Stimulated activated CD4-positive, alpha-beta T cell treated with anti-CD3 and anti-CD28 coated beads, Interleukin-1b, Interleukin-23, amount 100 ng/mL, for 4 hours (primary cell): Measurements from ENCODE around the gene CCDC40.
"Not testable (repeated sequence)": the region's sequence is repeated elsewhere in the genome, so short reads cannot be mapped to it uniquely, and the experiment has no call there.

Experiments used
- DNase-seq, 2 donors: peaks; one replicate each; pipeline ENCODE4 v3.0.0-alpha.2; 2020; ENCODE audit warnings: low read depth in 2 of 2

The CCDC40 gene

DNA sequence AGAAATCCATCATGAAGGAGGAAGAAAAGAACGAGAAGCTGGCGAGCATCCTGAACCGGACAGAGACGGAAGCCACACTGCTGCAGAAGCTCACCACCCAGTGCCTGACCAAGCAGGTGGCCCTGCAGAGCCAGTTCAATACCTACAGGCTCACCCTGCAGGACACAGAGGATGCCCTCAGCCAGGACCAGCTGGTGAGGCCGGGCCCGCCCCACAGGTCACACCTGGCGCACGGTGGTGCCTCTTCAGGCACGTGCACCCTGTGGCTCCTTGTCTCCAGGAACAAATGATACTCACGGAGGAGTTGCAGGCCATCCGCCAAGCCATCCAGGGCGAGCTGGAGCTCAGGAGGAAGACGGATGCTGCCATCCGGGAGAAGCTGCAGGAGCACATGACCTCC, 45.2 kb downstream of the CCDC40 start:
- DNase-seq: no peak

DNA sequence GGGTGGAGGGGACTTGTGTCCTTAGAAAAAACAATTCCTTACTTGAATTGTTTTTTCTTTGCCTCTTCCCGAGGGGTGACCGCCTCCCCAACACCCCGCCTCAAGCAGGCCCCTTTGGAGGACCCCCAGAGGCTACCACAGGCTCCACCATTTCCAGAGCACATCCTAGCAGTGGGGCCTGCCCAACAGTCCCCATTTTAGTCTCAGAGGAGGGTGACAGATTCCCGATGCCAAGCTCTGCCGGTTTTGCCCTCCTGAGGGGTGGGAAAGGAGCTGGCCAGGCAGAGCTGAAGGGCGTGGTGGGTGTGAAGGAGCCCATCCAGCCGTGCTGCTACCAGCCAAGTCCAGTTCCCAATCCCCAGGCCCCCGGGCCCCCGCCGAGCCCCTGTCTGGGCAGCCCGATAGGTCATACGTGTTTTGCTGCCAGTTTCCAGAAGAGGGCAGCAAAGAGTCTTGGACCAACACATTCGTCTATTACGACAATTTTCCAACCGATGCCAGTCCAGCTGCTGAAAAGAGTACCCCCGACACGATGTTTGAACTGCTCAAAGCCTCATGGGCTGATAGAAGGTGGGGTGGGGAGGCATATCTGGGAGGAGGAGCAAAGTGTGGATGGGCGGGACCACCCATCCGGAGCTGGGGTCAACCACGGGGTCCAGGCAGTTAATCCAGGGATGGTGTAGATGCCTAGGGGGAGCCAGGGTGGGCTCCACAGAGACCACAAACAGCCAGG, 46.1 kb downstream of the CCDC40 start:
- peak; percentile 29 to 53 for DNase-seq

DNA sequence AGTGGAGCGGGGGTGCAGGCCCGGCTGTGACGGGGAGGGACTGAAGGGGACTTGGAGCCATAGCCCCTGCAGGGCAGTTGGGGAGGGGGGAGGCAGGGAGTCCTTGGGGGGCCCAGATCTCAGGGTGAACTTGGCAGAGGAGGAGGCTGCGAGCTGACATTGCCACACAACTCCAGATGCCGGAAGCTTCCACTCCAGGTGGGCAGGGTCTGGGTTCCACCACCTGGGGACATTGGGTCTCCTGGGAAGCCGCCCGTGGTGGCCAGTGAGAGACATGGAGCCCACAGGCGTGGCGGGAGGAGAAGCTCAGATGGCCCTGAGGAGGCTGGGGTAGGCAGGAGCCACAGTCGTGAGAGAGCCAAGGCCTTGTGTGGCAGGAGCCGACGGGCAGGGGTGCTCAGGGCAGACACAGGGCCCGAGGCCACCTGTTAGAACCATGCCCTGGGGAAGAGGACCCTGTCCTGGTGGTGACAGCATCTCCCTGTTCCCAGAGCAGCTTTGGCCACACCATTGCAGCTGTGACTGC, 46.8 kb downstream of the CCDC40 start:
- DNase-seq: no peak

DNA sequence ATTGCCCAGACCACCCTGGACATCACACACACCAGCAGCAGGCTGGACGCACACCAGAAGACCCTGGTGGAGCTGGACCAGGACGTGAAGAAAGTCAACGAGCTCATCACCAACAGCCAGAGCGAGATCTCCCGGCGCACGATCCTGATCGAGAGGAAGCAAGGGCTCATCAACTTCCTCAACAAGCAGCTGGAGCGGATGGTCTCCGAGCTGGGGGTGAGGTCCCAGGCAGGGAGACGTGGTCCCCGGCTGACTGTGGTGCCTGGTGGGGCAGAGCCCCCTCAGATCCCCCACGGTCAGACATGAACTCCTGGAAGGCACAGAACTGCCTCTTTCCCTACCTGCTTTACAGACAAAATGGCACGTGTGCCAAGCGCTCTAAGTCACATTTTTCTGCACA, 48.3 kb downstream of the CCDC40 start:
- no peak for DNase-seq

DNA sequence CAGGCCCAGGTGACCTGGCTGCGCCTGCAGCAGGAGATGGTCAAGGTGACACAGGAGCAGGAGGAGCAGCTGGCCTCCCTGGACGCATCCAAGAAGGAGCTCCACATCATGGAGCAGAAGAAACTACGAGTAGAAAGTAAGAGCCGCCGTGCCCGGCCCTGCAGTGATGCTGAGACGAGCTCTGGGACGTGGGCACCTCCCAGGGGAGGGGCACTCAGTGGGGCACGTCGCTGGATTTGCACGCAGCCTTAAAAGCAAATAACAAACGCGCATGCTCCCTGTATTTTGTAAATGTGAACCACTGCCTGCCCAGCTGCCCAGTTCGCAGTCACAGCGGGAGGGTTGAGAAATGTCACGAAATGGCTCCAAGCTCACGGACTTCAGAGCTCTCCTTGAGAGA, 49.6 kb downstream of the CCDC40 start:
- no peak for DNase-seq

DNA sequence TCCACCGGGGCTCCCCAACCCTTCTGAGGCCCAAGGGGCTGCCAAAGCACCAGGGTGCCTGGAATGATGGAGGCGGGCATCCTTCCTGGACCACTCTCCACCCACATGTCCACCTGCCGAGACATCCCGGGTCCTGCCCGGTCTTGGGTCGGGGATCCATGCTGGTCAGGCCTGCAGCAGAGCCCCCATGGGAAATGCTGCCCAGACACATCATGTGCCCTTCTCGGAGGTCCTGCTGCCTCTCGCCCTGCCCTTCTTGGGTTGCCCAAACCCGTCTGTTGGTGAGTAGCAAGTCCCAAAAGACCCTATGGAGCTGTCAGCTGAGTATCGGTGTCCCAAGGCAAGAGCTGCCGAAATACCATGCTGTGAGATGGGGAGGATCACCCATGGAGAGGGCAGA, 50.2 kb downstream of the CCDC40 start:
- no peak for DNase-seq

DNA sequence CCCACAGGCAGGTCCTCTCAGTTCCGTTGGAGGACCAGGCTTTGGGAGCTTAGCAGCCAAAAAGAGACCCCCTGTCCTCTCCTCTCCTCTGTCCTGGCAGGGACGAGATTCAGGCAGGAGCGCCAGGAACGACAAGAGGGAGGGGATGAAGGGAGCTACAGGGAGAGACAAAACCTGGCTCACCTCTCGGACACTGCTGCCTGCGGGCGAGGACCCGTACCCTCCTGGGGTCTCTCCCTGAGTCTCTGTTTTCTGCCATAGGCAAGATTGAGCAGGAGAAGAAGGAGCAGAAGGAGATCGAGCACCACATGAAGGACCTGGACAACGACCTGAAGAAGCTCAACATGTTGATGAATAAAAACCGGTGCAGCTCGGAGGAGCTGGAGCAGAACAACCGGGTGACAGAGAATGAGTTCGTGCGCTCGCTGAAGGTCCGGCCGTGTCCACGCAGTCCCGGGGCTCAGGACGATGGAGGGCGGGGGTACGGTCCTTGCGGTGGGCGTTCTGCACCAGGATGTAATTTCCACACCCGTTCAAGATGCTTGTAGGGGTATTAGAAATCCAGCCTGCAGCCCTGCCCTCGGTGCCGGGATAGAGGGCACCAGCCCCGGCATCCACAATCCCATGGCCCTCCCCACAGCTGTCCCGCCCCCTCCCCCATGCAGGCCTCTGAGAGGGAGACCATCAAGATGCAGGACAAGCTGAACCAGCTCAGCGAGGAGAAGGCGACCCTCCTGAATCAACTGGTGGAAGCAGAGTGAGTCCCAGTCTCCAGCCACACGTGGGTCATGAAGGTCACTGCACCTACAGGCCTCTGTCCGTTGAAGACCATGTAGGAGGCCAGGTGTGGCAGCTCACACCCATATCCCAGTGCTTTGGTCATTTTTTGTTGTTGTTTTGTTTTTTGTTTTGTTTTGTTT, 51.2 kb downstream of the CCDC40 start:
- no peak for DNase-seq

DNA sequence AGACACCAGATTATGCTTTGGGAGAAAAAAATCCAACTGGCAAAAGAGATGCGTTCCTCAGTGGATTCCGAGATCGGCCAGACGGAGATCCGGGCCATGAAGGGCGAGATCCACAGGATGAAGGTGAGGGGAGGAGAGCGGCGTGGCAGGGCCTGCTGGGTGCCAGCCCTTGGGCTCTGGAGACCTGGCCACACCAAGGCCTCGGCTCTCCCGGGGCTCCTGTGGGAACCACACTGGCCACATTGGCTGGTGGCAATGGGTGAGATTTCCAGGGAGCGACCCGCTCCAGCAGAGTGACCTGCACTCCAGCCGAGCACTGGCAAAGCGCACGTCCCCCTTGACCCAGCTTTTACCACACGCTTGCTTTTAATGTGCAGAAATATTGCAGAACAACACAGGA, 53.3 kb downstream of the CCDC40 start:
- DNase-seq: no peak

DNA sequence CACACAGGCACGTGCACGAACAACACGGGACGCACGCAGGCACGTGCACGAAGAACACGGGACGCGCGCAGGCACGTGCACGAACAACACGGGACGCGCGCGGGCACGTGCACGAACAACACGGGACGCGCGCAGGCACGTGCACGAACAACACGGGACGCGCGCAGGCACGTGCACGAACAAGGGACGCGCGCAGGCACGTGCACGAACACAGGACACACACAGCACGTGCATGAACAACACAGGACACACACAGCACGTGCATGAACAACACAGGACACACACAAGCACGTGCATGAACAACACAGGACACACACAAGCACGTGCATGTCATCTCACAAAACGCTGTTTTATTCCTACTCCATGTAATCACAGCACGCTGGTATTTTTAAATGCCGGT, 53.7 kb downstream of the CCDC40 start:
- not testable (repeated sequence) for DNase-seq

DNA sequence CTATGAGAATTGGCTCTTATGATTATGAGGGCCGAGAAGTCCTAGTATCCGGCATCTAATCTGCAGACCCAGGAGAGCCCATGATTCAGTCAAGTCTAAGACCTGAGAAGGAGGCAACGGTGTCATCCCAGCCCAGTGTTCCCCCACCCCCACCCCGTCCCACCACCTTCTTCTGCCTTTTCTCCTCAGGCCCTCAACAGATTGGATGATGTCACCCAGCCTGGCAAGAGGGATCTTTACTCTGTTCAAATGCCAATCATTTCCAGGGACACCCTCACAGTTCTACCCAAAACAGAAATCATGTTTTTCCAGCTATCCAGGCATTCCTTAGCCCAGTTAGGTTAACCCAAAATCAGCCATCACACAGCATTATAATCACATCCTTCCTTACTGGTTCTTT, 54.9 kb downstream of the CCDC40 start:
- no peak for DNase-seq

DNA sequence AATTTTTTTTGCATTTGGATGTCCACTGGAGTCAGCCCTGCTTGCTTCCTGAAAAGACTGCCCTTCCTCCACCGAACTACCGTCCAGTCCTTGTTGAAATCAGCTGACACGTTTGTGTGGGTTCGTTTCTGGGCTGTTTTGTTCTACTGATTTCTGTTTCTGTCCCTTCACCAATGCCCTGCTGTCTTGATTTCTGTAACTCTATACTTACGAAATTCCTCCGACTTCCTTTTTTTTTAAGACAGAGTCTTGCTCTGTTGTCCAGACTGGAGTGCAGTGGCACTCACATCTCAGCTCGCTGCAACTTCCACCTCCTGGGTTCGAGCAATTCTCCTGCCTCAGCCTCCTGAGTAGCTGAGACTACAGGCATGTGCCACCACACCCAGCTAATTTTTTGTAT, 56.5 kb downstream of the CCDC40 start:
- no peak for DNase-seq

DNA sequence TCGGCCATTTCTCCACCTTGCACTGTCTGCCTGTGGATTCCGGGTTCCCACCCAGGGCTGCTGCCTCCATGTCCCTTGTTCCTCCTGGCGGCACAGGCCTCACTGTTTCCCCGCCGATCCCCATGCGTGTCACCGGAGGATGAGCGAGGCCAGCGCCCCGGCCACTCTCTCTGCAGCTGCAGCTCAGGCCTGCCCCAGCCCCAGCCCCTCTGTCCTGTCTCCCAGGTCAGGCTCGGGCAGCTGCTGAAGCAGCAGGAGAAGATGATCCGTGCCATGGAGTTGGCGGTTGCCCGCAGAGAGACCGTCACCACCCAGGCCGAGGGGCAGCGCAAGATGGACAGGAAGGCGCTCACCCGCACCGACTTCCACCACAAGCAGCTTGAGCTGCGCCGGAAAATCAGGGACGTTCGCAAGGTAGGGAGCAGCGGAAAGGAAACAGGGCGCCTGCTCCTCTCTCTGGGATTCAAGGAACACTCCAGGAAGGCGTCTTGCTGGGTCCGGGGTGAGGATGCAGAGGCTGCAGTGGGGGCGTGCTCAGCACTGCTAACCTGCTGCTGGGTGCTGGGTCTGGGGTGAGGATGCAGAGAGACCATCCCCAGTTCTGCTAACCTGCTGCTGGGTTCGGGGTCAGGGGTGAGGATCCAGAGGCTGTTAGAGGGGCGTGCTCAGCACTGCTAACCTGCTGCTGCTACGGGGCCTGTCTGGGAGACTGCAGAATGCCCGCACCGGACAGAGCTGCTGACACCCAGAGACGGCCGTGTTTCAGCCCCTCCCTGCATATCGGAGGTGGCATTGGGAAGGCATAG, 58.8 kb downstream of the CCDC40 start:
- DNase-seq: no peak

DNA sequence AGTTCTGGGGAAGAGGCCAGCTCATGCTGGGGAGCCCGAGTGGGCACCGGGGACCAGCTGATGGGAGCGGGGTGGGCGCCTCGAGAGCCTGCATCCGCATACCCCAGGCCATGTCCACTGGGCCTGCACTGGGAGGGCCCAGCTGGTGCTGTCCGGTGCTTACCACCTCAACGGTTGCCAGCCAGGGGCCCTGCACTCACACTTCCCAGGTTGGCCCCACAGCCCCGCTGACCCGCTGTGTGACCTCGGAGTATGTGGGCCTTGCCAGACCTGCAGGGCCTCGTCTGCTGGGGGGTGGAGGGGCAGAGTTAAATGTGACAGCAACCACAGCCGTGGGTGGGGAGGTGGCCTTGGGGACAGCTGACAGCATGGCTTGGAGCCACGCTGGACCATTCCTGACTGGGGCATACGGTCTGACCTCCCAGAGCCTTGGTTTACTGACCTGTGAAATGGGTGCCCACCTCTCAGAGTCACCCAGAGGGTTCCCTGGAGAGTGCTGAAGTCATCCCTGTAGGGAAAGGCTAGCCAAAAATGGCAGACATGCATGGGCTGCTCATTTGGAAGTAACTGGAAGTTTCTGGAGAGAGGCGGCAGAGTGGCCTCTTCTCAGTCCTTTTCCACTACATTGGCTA, 59.5 kb downstream of the CCDC40 start:
- no peak for DNase-seq

DNA sequence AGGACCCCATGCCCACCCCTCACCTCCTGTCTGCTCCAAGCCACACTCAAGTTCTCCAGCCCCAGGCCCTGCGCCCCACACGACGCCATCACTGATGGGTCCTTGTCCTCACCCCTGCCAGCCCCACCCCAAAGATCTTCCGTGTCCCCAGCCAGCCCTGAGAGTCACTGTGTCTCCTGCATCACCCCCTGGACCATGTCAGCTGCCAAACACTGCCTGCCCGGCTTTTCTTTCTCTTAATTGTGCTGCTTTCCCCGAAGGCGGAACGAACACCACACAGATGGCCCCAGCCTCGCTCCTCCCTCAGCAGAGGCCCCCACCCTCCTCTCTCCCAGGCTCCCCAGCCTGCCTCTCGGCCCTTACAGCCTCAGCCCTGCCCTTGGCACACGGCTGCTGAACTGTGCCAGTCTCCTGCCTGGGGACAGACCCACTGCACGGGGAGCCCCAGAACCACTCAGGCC, 60.1 kb downstream of the CCDC40 start:
- DNase-seq: no peak

DNA sequence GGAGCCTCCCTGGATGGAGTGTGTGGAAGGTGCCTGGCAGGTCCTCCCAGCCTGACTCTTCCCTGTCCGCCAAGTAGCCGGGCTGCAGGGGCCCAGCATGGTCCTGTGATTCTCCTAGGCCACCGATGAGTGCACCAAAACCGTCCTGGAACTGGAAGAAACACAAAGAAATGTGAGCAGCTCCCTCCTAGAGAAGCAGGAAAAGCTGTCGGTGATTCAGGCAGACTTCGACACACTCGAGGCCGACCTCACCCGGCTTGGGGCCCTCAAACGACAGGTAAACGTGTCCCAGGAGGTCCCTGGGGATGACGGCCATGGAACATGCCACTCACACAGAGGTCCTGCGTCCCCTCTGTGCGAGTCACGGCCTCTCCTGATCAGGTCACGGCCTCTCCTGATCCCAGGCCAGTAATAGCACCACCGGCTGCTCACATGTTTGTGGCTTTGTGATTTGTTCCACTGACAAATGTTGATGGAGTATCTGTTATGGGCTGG, 60.7 kb downstream of the CCDC40 start:
- no peak for DNase-seq

DNA sequence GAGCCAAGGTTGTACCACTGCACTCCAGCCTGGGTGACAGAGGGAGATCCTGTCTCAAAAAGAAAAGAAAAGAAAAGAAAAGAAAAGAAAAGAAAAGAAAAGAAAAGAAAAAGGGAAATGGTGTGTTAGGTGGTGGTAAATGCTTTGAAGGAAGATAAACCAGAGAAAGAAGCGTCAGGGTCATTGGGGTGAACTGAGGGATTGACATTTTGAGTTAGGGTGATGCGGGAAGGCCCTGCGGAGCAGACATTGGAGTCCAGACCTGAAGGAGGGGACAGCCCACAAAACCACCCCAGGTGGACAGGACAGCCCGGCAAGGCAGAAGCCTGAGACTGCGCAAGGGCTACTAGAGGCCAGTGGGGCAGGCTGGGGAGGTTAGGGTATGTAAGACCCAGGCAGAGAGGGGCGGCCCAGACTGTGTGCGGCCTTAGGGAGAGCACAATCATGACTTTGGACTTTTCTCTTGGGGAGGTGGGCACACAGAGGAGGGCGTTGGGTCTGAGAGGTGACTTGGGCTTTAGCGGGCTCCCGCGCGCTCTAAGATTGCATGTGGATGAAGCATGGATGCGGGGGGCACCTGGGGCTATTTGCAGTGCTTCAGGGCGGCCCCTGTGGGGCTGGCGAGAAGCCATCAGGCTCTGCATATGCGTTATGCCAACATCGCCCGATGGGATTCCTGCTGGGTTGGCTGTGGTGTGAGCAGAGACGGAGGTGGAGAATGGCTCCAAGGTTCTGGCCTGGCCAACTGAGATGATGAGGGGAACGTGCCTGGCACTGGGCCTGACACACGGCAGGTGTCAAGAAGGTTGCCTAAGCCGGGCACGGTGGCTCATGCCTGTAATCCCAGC, 61.6 kb downstream of the CCDC40 start:
- DNase-seq: no peak

DNA sequence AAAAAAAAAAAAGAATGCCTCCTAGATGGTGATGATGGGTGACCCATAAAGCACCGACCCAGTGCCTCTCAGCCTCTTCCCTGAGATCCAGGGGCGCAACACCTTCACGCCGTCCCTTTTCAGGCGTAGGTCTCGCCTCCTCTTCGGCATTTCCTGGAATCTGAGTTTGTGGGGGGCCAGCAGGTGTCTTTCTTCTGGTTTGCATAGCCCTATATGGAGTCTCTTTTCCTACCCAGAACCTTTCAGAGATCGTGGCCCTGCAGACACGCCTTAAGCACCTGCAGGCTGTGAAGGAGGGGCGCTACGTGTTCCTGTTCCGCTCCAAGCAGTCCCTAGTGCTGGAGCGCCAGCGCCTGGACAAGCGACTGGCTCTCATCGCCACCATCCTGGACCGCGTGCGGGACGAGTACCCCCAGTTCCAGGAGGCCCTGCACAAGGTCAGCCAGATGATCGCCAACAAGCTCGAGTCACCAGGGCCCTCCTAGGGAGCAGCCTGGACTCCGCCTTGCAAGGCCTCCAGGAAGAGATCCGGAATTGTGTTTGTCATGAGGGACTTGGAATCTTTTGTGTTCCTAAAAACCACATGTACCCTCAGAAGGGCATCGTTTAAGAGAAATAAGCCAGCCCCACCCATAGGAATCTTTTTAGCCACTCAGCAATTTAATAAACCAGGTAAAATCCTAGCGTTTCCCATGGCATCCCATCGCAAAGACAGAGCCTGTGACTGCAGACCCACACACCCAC, 63.0 kb downstream of the CCDC40 start:
- DNase-seq: no peak

DNA sequence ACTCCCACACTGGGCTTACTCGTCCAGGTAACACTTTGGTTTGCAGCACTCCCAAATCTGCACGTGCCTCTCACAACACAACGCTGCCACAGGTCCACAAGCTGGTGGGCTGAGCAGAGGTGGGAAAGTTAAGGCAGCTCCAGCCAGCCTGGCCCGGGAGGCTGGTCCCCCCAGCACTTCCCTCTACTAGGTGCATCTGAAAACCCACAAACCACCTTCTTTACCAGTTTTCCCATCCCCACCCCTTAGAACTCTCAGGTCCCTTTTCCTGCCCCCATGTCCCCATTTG, 63.5 kb downstream of the CCDC40 start:
- no peak for DNase-seq

DNA sequence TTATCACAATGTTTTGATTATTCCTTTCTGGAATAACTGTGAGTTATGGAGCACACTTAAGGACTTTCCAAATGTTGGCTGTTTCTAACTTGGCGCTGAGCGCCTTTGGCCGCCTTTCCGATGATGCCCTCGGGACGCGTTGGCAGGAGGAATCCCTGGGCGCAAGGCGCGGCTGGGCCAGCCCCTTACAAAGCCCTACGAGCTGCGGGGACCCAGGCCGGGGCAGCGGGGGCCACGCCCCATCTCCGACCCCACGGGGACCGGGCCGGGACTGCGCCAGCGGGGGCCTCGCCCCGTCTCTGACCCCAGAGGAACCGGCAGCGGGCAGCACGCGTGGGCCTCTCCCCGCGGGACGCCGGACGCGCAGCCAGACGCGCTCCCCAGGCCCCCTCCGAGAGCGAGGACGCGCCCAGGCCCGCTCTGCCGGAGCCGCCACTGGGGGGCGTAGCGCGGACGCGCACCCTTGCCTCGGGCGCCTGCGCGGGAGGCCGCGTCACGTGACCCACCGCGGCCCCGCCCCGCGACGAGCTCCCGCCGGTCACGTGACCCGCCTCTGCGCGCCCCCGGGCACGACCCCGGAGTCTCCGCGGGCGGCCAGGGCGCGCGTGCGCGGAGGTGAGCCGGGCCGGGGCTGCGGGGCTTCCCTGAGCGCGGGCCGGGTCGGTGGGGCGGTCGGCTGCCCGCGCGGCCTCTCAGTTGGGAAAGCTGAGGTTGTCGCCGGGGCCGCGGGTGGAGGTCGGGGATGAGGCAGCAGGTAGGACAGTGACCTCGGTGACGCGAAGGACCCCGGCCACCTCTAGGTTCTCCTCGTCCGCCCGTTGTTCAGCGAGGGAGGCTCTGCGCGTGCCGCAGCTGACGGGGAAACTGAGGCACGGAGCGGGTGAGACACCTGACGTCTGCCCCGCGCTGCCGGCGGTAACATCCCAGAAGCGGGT, 64.8 kb downstream of the CCDC40 start, which contains the start of gene GAA:
TSS of gene GAA (plus strand) at position 571 of the 935 bp plus-strand sequence. CDS start 3,006 bp downstream, outside the sequence.
- DNase-seq: peak; percentile 83 to 89
